Pancreas (tissue), 10 donors: ENCODE data around the gene GPR142. TPM values are rescaled to one million over a fixed set of nuclear protein-coding genes. Genes with fewer than 3 reads are reported as not detected.

Experiments
- ATAC-seq, 4 donors: fragments of 200-7000 bp; cut with Tn5 transposase; one replicate each; pipeline versions ENCODE4 v1.8.0 to v1.9.1; 2020; ENCODE audit warnings: mild to moderate bottlenecking in 4 of 4, moderate library complexity in 4 of 4
- DNase-seq, 6 donors: peaks; one replicate each; pipeline ENCODE4 v3.0.0-alpha.2; 2020
- FAIRE-seq: peaks from 2 replicates; lab custom pipeline; 2012; peaks lifted over from hg19 to GRCh38; lab: Jason Lieb, UNC
- H3K27ac ChIP-seq, 4 donors: fragments of 200-600 bp; sonication (generic); 1 replicate in 3 of 4; 2 replicates in 1 of 4; pipeline versions ENCODE4 v1.5.0 to v1.8.0; 2020
- H3K27me3 ChIP-seq, 4 donors: fragments of 200-600 bp; one replicate each; pipeline ENCODE4 v1.8.0; 2021
- H3K36me3 ChIP-seq, 3 donors: fragments of 200-600 bp; sonication (generic) in 1 of 3; one replicate each; pipeline versions ENCODE4 v1.5.0 to v1.8.0; 2020 to 2021
- H3K4me1 ChIP-seq, 3 donors: fragments of 200-600 bp; one replicate each; pipeline ENCODE4 v1.8.0; 2021
- H3K4me3 ChIP-seq, 4 donors: fragments of 200-600 bp; sonication (generic) in 2 of 4; one replicate each; pipeline versions ENCODE4 v1.5.0 to v1.8.0; 2020 to 2021
- H3K9me3 ChIP-seq, 4 donors: fragments of 200-600 bp; one replicate each; pipeline ENCODE4 v1.8.0; 2021
- CTCF ChIP-seq, 4 donors: fragments of 200-600 bp; sonication (generic) in 3 of 4; IDR thresholded peaks; one replicate each; pipeline versions ENCODE4 v1.5.0 to v1.8.0; 2021; ENCODE audit warnings: antibody characterized with exemption in 4 of 4
- WGBS, 2 donors: extraction: QIAGEN DNeasy Blood & Tissue Kit; methylation state at CpG; one replicate each; pipeline ENCODE4 v1.1.7; 2013; 5-methylcytosine and 5-hydroxymethylcytosine counted together
- intact Hi-C, 3 donors: fragments of 100-400 bp; cut with DNase I; formaldehyde crosslinking; loops; one replicate each; pipeline versions ENCODE4 v1.11.1 to v1.14.2; 2022
- polyA plus RNA-seq, 2 donors: library from polyadenylated mRNA; stranded (reverse); fragments of 200-250 nt; gene quantifications; one replicate each; pipeline ENCODE4 v1.2.3, GENCODE V29; 2013
- total RNA-seq, 6 donors: library from RNA; stranded (reverse); fragmentation: NEBNext Ultra II Directional in 4 of 6; extraction: Animal tissue kit (Norgen Biotek cat#: 25700) in 4 of 6; gene quantifications; one replicate each; pipeline versions ENCODE4 v1.2.1 to v1.2.4, GENCODE V29; 2021 to 2023
- donor health status: healthy with polysubstance abuse.
- donor health status: DM: no; HTN: no; CAD: no; lungs with moderate emphysema.
- donor health status: DM: no; HTN: no; CAD: no.
- donor health status: control.
- donor health status: control.
- donor health status: Bipolar disorder and iron deficiency.
- donor health status: DM: yes; HTN: yes; CAD: no.
- donor health status: DM: no; HTN: no; CAD: no.
- donor health status: DM: no; HTN: no; CAD: no.
- donor health status: DM: yes; HTN: yes; CAD: no.

The GPR142 gene
- total and polyA plus RNA-seq, 8 donors, result 0.22 to 2.8 (median 0.56) TPM

GRCh38 chr17:74354561-74354960, 12.7 kb upstream of the GPR142 start:
- intact Hi-C loops, result no loop called here
- whole genome bisulfite sequencing, 2 donors, result 66 to 76% methylated on average over 10 of the region's 10 CpGs
- Histone ChIP-seq H3K4me1 (peaks cover 0 to 3% (median 0%) of the 10 kb centered on the region in 3 donors), H3K27ac (no peak overlapping the region), H3K4me3 (no peak overlapping the region), H3K36me3 (no peaks in the 10 kb centered on the region), H3K27me3 (peaks cover 0 to 25% (median 10%) of the 10 kb centered on the region in 4 donors), H3K9me3 (no peaks in the 10 kb centered on the region)
- FAIRE-seq (no peak), ATAC-seq (no peak), DNase-seq (no peak)
- TF ChIP-seq CTCF (IDR thresholded peaks at IDR 0.05), result no peak

- intact Hi-C loops, result no loop called here
- Histone ChIP-seq H3K27me3 (peaks cover 0 to 30% (median 10%) of the 10 kb centered on the region in 4 donors), H3K27ac (no peak overlapping the region), H3K4me1 (peaks cover 0 to 3% (median 0%) of the 10 kb centered on the region in 3 donors), H3K9me3 (no peaks in the 10 kb centered on the region), H3K4me3 (no peak overlapping the region), H3K36me3 (no peaks in the 10 kb centered on the region)
- DNase-seq (no peak), ATAC-seq (no peak), FAIRE-seq (no peak)
- TF ChIP-seq CTCF (IDR thresholded peaks at IDR 0.05), result no peak
- 66% methylated on average over 8 of the region's 8 CpGs for WGBS, 2 donors
Observed at GRCh38 chr17:74355065-74355464, 12.2 kb upstream of the GPR142 start.

- no peak for FAIRE-seq
- H3K4me3 ChIP-seq, result peak overlapping the region in 1 of 4 donors; percentile 28
- H3K27ac ChIP-seq, result no peak overlapping the region
- peak in 1 of 6 donors; percentile 72 for DNase-seq
- ATAC-seq, result peak in 3 of 4 donors; percentile 15 to 48 (median 23)
- WGBS, 2 donors, result 2 to 4% methylated on average over 97 to 105 of the region's 105 CpGs
- no peak for TF ChIP-seq CTCF (IDR thresholded peaks at IDR 0.05)
- intact Hi-C loops, result no loop called here
- H3K27me3 ChIP-seq, result peaks cover 0 to 35% (median 7%) of the 10 kb centered on the region in 4 donors
- H3K9me3 ChIP-seq, result no peaks in the 10 kb centered on the region
- no peaks in the 10 kb centered on the region for H3K36me3 ChIP-seq
- peaks cover 0 to 3% (median 0%) of the 10 kb centered on the region in 3 donors for H3K4me1 ChIP-seq
Observed at GRCh38 chr17:74356646-74357465, 10.4 kb upstream of the GPR142 start.

- TF ChIP-seq CTCF (IDR thresholded peaks at IDR 0.05), result no peak
- ATAC-seq, result no peak
- no peak for FAIRE-seq
- intact Hi-C loops, result no loop called here
- no peaks in the 10 kb centered on the region for H3K36me3 ChIP-seq
- WGBS, 2 donors, result 11 to 14% methylated on average over 27 to 32 of the region's 32 CpGs
- H3K27ac ChIP-seq, result no peak overlapping the region
- peak overlapping the region in 1 of 4 donors; percentile 28 for H3K4me3 ChIP-seq
- DNase-seq, result peak in 2 of 6 donors; percentile 55 to 62
- no peaks in the 10 kb centered on the region for H3K9me3 ChIP-seq
- H3K27me3 ChIP-seq, result peaks cover 0 to 33% (median 4%) of the 10 kb centered on the region in 4 donors
- H3K4me1 ChIP-seq, result peaks cover 0 to 3% (median 0%) of the 10 kb centered on the region in 3 donors
Observed at GRCh38 chr17:74357466-74357809, 9.9 kb upstream of the GPR142 start.

GRCh38 chr17:74358697-74359096, 8.6 kb upstream of the GPR142 start:
- WGBS, 2 donors, result 54 to 63% methylated on average over 9 of the region's 9 CpGs
- peaks cover 0 to 27% (median 4%) of the 10 kb centered on the region in 4 donors for H3K27me3 ChIP-seq
- intact Hi-C loops, result no loop called here

More at GRCh38 chr17:74358697-74359096, 8.6 kb upstream of the GPR142 start:
- no peak for FAIRE-seq
- no peak for DNase-seq
- no peak for ATAC-seq
- no peaks in the 10 kb centered on the region for H3K36me3 ChIP-seq
- no peak overlapping the region for H3K4me3 ChIP-seq
- no peak overlapping the region for H3K27ac ChIP-seq
- H3K9me3 ChIP-seq, result no peaks in the 10 kb centered on the region
- H3K4me1 ChIP-seq, result peaks cover 0 to 3% (median 0%) of the 10 kb centered on the region in 3 donors
- TF ChIP-seq CTCF (IDR thresholded peaks at IDR 0.05), result no peak
